Stimulated activated CD4-positive, alpha-beta T cell treated with anti-CD3 and anti-CD28 coated beads, Interleukin-15, amount 100 ng/mL, for 1 hour (primary cell): ENCODE measurements around the gene OR5AL1.
"Not testable (repeated sequence)": the region's sequence is repeated elsewhere in the genome, so short reads cannot be mapped to it uniquely, and the experiment has no call there.

ENCODE experiments used
- DNase-seq, 2 donors: peaks; one replicate each; pipeline ENCODE4 v3.0.0-alpha.2; 2020; ENCODE audit warnings: low read depth in 1 of 2, low spot score in 1 of 2

OR5AL1 gene

DNA sequence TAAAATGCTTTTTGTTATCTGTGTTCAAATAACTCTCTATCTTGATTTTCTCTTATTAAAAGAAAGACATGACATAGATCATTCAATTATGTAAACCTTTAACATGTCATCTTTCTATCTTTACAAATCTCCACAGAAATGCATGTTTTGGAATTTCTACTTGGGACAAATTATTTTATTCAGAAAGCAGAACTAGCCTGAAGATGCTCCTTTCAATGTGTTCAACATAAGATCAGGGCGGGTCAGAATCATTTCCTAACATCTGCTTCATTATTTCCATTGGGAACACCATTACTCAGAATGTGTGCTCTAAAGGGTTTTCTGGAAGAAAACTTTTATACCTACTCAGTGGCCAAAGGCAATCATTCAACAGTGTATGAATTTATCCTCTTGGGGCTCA lies at the start of gene OR5AL1:
Gene OR5AL1 (plus strand): TSS at position 301 of the 400 bp plus-strand sequence.
- DNase-seq: no peak

DNA sequence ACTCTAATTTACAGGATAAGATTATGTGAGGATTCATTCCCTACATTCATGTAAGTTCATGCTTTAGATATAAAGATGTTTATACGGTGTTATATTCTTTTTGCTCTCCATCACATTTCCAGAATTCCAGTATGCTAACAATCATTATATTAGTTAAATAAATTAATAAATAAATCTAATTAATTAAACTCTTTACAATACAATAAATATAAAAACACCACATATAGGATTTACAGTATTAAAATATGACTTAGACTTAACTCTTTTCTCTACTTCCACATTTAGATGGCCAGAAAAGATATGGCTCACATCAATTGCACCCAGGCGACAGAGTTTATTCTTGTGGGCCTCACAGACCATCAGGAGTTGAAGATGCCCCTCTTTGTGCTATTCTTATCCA lies 37.2 kb upstream of the OR5AL1 start, which contains the start of gene OR8U1:
Gene OR8U1 (plus strand): TSS at position 301 of the 400 bp plus-strand sequence. CDS start 0 bp downstream, at position 301.
- DNase-seq: no peak

DNA sequence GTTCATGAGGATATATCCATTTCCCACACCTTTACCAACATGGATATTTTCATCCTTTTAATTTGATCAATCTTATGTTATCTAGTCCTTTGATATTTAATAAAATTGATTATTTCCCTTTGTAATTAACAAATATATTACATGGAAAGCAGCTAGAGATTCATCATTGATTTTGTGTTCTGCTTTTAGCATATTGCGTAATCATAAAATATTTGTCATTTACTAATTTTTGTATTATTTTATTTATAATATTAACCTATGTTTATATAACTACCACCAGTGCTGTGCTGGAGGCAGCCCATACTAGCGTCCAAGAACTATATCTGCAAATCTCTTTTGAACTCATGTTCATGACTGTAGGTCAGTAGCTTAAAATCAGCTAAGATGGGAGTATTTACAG lies 32.4 kb upstream of the OR5AL1 start:
- no peak for DNase-seq

DNA sequence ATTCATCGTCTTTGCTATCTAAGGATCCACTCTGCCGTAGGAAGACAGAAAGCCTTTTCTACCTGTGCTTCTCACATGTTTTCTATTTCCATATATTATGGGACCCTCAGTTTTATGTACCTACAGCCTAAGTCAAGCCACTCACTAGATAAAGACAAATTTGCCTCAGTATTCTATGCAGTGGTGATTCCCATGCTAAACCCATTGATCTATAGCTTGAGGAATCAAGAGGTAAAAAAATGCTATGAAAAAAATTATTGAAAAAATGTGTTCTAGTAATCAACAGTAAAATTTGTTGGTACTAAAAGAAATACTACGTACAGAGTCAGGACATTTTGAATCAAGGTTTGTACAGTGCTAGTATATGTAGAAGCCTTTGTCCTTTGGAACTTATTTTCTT lies 18.1 kb upstream of the OR5AL1 start:
- no peak for DNase-seq

DNA sequence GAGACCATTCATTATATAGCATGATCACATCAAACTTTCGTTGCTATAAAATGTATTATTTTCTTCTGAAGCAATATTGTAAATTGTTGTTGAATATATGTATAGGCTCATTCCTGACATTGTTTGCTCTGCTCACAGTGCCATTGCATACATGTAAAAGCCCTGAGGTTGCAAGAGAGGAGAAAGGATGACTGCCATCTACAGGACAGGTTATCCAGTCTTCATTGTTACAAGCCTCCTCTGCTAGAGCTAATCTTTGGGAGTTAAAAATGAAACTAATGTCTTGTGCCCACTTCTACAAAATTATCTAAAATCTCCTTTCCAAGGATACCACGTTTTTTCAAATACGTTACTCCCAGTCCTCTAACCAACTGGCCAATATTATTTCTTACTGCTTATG lies 16.4 kb upstream of the OR5AL1 start:
- DNase-seq: no peak

DNA sequence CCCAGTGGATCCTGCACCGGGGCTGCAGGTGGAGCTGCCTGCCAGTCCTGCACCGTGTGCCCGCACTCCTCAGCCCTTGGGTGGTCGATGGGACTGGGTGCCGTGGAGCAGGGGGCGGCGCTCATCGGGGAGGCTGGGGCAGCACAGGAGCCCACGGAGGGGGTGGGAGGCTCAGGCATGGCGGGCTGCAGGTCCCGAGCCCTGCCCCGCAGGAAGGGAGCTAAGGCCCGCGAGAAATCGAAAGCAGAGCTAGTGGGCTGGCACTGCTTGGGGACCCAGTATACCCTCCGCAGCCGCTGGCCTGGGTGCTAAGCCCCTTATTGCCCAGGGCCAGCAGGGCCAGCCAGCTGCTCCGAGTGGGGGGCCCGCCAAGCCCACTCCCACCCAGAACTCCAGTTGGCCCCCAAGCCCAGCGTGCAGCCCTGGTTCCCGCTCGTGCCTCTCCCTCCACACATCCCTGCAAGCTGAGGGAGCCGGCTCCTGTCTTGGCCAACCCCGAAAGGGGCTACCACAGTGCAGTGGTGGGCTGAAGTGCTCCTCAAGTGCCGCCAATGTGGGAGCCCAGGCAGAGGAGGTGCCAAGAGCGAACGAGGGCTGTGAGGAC lies 10.5 kb upstream of the OR5AL1 start:
- DNase-seq: not testable (repeated sequence)

DNA sequence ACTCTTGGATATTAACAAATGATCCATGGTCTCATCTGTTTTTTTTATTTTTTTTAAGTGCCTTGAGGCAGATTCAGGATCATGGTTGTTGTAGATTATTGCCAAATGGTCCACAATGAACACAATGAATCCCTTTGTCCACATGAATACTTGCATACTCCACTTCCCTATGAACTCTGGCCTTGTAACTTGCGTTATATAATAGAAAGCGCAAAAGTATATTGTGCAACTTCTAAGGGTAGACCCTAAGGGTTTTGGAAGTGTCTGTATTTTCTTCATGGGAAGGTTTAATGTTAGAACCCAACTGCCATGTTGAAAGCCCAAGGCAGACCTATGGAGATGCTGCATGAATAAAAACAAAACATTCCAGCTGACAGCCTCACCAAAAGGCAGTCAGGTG lies 8.1 kb upstream of the OR5AL1 start:
- DNase-seq: no peak

DNA sequence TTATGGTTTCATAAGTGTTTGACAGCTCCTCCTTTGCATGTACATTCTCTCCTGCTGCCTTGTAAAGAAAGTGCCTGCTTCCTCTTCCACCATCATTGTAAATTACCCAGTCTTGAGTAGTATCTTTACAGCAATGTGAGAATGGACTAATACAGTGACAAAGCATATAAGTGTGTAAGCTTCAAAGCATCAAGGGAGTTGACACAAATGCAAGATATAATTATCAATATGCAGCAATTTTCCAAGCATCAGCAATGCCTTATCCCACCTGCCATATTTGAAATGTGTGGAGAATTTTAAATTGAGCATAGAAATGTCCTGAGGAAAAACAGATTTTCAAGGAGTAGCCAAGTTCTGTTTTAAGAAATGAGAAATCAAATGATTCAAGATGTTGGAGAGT lies 1.7 kb upstream of the OR5AL1 start:
- no peak for DNase-seq

DNA sequence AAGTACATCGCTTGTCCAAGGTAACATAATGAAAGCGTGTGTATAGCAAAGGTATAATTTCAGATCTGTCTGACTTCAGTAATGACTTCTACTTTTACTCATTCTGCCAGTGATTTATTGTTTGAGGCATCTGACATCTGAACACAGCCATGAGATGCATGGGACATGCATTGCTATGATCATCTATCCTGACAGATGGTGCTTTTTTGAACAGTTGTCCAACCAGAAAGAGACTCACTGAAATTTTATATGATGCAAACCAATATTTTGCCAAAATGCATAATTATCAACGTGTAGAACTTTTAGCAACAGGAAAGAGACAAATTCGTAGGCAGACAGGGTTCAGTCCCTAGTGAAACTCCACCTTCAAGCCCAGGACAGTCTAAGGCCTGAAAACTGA lies 41.0 kb downstream of the OR5AL1 start:
- DNase-seq: no peak

DNA sequence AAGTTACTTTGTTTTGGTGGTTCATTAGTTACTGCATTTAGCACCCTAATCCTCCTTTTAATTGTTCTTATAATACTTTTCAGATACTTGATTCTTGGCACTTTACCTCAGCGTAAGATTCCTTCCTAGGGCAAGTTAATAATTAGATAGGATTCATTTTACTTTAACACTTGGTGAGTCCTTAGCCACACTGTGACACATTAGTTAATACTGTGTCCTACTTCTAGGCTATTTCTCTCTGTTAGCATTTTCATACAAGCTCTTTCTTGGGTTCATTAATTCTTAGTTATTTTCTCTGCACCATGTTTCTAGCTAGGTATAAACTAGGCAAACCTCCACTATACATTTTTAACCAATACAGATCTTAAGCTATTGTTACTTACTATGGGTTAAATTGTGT lies 44.6 kb downstream of the OR5AL1 start:
- DNase-seq: no peak
